Keratinocyte (primary cell): ENCODE data around the gene GJC3.

Experiments used
- EZH2 ChIP-seq: IDR thresholded peaks from one replicate; pipeline ENCODE4 v1.6.1; 2012; ENCODE audit warnings: inconsistent platforms, mild to moderate bottlenecking, low read length, moderate library complexity
- TF ChIP-seq, protein P1 (sequence below), 3 experiments: IDR thresholded peaks in 1 of 3; conservative IDR thresholded peaks in 1 of 3; optimal IDR thresholded peaks in 1 of 3; 2 replicates in 2 of 3; 3 replicates in 1 of 3; pipeline versions ENCODE3 to v1.5.1; 2011; ENCODE audit warnings: low read length in 3 of 3, mild to moderate bottlenecking in 3 of 3, moderate library complexity in 2 of 3, control low read depth in 1 of 3, inconsistent platforms in 1 of 3; ENCODE audit not compliant: insufficient read depth in 2 of 3; ENCODE audit errors: extremely low read depth in 1 of 3

DNA sequence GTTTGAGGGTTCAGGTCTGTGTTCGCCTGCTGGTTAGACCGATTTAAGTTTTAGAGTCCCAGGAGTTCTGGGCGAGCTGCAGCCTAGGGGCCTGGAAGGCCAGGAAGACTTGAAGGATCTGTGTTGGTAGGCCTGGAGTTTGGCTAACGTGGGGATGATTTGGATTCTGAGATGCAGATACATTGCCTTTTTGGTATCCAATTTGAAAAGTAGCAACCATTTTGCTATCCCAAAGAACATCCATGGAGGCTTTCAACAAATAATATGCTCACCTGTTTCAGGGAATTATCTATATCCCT, 9.7 kb downstream of the GJC3 start:
- TF ChIP-seq, protein P1, sequence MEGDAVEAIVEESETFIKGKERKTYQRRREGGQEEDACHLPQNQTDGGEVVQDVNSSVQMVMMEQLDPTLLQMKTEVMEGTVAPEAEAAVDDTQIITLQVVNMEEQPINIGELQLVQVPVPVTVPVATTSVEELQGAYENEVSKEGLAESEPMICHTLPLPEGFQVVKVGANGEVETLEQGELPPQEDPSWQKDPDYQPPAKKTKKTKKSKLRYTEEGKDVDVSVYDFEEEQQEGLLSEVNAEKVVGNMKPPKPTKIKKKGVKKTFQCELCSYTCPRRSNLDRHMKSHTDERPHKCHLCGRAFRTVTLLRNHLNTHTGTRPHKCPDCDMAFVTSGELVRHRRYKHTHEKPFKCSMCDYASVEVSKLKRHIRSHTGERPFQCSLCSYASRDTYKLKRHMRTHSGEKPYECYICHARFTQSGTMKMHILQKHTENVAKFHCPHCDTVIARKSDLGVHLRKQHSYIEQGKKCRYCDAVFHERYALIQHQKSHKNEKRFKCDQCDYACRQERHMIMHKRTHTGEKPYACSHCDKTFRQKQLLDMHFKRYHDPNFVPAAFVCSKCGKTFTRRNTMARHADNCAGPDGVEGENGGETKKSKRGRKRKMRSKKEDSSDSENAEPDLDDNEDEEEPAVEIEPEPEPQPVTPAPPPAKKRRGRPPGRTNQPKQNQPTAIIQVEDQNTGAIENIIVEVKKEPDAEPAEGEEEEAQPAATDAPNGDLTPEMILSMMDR (optimal IDR thresholded peaks at IDR 0.05 in 1 of 3, IDR thresholded peaks at IDR 0.05 in 1 of 3, conservative IDR thresholded peaks at IDR 0.05 in 1 of 3; ENCODE audit: extremely low read depth in 1 of 3, insufficient read depth in 2 of 3, low read length in 3 of 3), result no peak
- TF ChIP-seq EZH2, result no peak
